ENCODE data around the gene WFIKKN1. TPM values are rescaled to one million over a fixed set of nuclear protein-coding genes. Genes with fewer than 3 reads are reported as not detected.

WFIKKN1 gene
- total and polyA plus RNA-seq, 2 of the 13 experiments (the other 11 are each of a cell fraction or from before 2014, with no cell fraction given), result 1.7 to 4.9 TPM

GRCh38 chr16:636206-637080 lies 5.7 kb downstream of the WFIKKN1 start, which contains the start of gene METTL26 (continued):
- no peak for TF ChIP-seq ZNF639 (CRISPR knock-in tag; conservative IDR thresholded peaks at IDR 0.05)
- no peak for TF ChIP-seq PRDM10 (CRISPR knock-in tag; IDR thresholded peaks at IDR 0.05; ENCODE audit: low read depth)
- TF ChIP-seq IRX3 (CRISPR knock-in tag; IDR thresholded peaks at IDR 0.05; ENCODE audit: borderline replicate concordance, low read depth), result peak; percentile 78; the same call in 1 of the 2 replicates
- peak; percentile 82 for TF ChIP-seq HOXA3 (CRISPR knock-in tag; IDR thresholded peaks at IDR 0.05)
- 0 out of 2 replicates have a peak, but pooled peaks have one; percentile 20 for TF ChIP-seq MEF2D (CRISPR knock-in tag; IDR thresholded peaks at IDR 0.05)
- TF ChIP-seq ZFY (CRISPR knock-in tag; IDR thresholded peaks at IDR 0.05), result peak; percentile 93
- no peak for TF ChIP-seq U2AF2 (IDR thresholded peaks at IDR 0.05; ENCODE audit: low read depth, low read length)
- TF ChIP-seq CBX2 (IDR thresholded peaks at IDR 0.05; ENCODE audit: low read depth, low read length), result no peak
- no peak for TF ChIP-seq CBX2 (CRISPR knock-in tag; IDR thresholded peaks at IDR 0.05; ENCODE audit: low read depth)
- peak; percentile 78; the same call in 1 of the 2 replicates for TF ChIP-seq ZFP82 (CRISPR knock-in tag; IDR thresholded peaks at IDR 0.05; ENCODE audit: borderline replicate concordance)
- TF ChIP-seq ZFP36 (IDR thresholded peaks at IDR 0.05; ENCODE audit: borderline replicate concordance, low read depth, low read length, partially characterized antibody), result no peak
- peak; percentile 92 for TF ChIP-seq BHLHE40 (IDR thresholded peaks at IDR 0.05; ENCODE audit: low read length)
- no peak for TF ChIP-seq ZBTB1 (CRISPR knock-in tag; IDR thresholded peaks at IDR 0.05; ENCODE audit: borderline replicate concordance)
- no peak for TF ChIP-seq NR2F2 (IDR thresholded peaks at IDR 0.05; ENCODE audit: borderline replicate concordance, low read depth)
- peak; percentile 9; the same call in 1 of the 2 replicates for TF ChIP-seq ZNF225 (CRISPR knock-in tag; IDR thresholded peaks at IDR 0.05)
- TF ChIP-seq MZF1 (CRISPR knock-in tag; IDR thresholded peaks at IDR 0.05; ENCODE audit: borderline replicate concordance), result no peak
- no peak for TF ChIP-seq ZNF282 (IDR thresholded peaks at IDR 0.05; ENCODE audit: partially characterized antibody)
